Adipose tissue (tissue), 3 donors: ENCODE results near the gene POLRMT. TPM values are rescaled to one million over a fixed set of nuclear protein-coding genes. Genes with fewer than 3 reads are reported as not detected.
"Not testable (repeated sequence)": the region's sequence is repeated elsewhere in the genome, so short reads cannot be mapped to it uniquely, and the experiment has no call there.

Experiments used
- H3K27ac ChIP-seq: one replicate; pipeline ENCODE4 v1.5.1; 2013; ENCODE audit warnings: low read depth, low read length
- WGBS, 3 donors: extraction: QIAGEN DNeasy Blood & Tissue Kit; methylation state at CpG; one replicate each; pipeline ENCODE4 v1.1.7; 2013; 5-methylcytosine and 5-hydroxymethylcytosine counted together
- polyA plus RNA-seq, 3 donors: library from polyadenylated mRNA; stranded (reverse); fragments of 200-250 nt; gene quantifications; one replicate each; pipeline ENCODE4 v1.2.3, GENCODE V29; 2013
- donor health status: healthy with polysubstance abuse.
- donor health status: Bipolar disorder and iron deficiency.
- donor health status: healthy.

Gene POLRMT
- 10 to 100 TPM; 31.0 to 58.5 (median 35.9) TPM for polyA plus RNA-seq

DNA sequence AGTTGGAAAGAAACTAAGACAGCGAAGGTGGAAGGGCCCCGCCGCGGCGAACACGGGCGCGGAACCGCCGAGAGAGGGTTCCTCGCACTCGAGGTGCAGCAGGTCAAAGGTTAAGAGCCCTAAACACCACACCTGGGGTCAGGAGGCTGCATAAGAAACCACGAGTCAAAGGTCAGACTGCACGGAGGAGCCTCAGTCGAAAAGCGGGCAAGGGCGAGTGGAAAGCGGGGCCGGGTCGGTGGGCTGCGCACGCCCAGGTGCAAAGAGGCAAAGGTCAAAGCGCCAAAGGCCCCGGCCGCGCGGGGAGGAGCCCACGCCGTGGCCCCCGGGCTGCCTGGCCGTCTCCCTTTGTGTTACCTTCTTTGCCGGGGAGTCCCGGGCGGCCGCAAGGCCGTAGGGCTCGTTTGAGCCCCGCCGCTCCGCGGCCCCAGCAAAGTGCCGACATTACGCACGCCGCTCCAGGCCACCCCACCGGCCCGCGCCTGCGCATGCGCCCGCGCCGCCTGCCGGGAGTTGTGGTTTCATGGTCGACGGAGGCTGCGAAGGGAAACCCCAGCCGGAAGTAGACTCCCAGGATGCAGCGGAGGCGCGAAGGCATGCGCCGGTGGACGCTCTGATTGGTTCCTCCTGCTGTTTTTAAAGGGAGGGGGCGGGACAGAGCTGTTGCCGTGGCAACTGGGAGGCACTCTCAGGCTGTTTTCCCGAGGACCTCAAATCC is at the start of gene POLRMT:
TSS of gene POLRMT (minus strand) at position 470 of the 718 bp plus-strand sequence. CDS start at position 445, 25 bp downstream.
- H3K27ac ChIP-seq: no peak within 1 kb of the TSS
- 0 to 1% (median 0%) methylated on average over 58 to 67 of the region's 67 CpGs for WGBS, 3 donors

DNA sequence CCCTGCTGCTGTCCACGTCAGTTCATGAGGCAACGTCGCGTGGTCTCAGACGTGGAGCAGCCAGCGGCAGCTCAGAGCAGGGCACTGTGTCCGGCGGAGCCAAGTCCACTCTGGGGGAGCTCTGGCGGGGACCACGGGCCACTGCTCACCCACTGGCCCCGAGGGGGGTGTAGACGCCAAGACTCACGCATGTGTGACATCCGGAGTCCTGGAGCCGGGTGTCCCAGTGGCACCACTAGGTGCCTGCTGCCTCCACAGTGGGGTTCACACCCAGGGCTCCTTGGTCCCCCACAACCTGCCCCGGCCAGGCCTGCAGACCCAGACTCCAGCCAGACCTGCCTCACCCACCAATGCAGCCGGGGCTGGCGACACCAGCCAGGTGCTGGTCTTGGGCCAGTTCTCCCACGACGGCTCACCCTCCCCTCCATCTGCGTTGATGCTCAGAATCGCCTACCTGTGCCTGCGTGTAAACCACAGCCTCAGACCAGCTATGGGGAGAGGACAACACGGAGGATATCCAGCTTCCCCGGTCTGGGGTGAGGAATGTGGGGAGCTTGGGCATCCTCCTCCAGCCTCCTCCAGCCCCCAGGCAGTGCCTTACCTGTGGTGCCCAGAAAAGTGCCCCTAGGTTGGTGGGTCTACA is 49.5 kb upstream of the POLRMT start:
- H3K27ac ChIP-seq: no peak overlapping the region
- 71 to 78% (median 73%) methylated on average over 25 of the region's 25 CpGs for WGBS, 3 donors

GRCh38 chr19:681029-682019 is 48.0 kb upstream of the POLRMT start:
- 49 to 76% (median 57%) methylated on average over 51 to 54 of the region's 54 CpGs for WGBS, 3 donors

GRCh38 chr19:680287-681028 is 47.1 kb upstream of the POLRMT start:
- 1% methylated on average over 41 to 70 of the region's 70 CpGs for WGBS, 3 donors
- no peak overlapping the region for H3K27ac ChIP-seq

More at GRCh38 chr19:681029-682019, 48.0 kb upstream of the POLRMT start:
- H3K27ac ChIP-seq: no peak overlapping the region

DNA sequence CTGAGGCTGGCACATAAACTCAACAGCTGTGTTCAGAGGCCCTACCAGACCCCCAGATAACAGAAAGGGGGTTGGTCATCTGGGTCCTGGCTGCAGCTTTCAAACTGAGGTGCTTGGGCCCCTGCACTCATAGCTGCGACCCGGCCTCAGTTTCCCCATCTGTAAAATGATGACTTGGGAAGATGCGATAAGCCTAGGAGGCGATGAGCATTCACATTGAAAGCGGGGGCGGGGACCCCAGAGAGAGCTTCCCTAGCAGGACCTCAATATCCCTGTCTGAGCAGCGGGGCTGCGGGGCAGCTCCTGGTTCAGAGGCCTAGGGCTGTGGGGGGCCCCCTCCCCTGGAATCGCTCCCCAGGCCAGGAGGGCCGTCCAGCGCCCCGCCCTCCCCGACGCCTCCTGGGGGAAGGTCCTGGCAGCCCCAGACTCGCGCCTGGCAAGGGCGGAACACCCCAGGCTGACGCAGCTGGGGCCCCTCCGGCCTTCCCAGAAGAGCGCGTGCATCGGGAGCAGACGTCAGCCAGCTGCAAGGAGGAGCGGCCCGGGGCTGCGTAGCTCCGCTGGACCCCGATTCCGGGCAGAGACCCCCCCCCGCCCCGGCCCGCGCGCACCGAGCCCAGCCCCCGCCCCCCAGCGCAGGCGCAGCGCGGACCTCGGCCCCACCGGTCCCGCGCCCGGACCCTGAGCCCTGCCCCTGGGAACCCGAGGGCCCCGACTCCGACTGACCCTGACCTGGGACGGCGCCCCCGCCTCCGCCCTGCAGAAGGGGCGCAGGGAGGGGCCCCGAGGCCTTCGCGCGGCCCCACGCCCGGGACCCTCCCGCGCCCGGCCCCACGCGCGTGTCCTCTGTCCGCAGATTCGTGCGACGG is 46.3 kb upstream of the POLRMT start:
- H3K27ac ChIP-seq: peak overlapping the region; percentile 46
- 5 to 9% (median 7%) methylated on average over 43 to 66 of the region's 69 CpGs for WGBS, 3 donors

- H3K27ac ChIP-seq: peak overlapping the region; percentile 46
- WGBS, 3 donors: 88 to 96% (median 94%) methylated on average over 16 of the region's 16 CpGs
Observed at GRCh38 chr19:678791-679388, 45.6 kb upstream of the POLRMT start.

- 48 to 60% (median 51%) methylated on average over 21 to 22 of the region's 22 CpGs for WGBS, 3 donors
- H3K27ac ChIP-seq: no peak overlapping the region
Observed at GRCh38 chr19:677601-678436, 44.5 kb upstream of the POLRMT start.

- 5 to 13% (median 11%) methylated on average over 12 to 15 of the region's 15 CpGs for WGBS, 3 donors
- H3K27ac ChIP-seq: no peak overlapping the region
Observed at GRCh38 chr19:677201-677600, 43.9 kb upstream of the POLRMT start.

- WGBS, 3 donors: 4 to 7% (median 5%) methylated on average over 37 to 60 of the region's 63 CpGs
- H3K27ac ChIP-seq: peak within 1 kb of the TSS; percentile 67
Observed at GRCh38 chr19:676339-677105, 43.2 kb upstream of the POLRMT start, which contains the start of gene FSTL3. TSS of gene FSTL3 (plus strand) at chr19:676392. CDS start at chr19:676424, 32 bp downstream.

DNA sequence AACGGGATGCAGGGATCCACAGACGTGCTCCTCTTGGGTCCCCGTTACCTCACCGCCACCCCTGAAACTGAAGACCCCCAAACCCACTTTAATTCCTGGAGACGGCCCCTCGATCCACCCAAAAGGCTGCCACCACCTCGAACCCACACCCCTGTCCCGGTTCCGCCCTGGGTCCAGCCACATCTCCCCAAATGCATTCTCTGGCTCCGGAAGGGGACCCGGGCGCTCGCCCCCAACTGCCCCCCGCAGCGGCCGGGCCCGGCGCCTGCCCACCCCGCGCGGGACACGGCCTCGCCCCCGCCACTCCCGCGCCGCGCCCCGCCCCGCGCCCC is 42.6 kb upstream of the POLRMT start:
- 7 to 14% (median 8%) methylated on average over 18 to 31 of the region's 31 CpGs for WGBS, 3 donors
- peak overlapping the region; percentile 67 for H3K27ac ChIP-seq

DNA sequence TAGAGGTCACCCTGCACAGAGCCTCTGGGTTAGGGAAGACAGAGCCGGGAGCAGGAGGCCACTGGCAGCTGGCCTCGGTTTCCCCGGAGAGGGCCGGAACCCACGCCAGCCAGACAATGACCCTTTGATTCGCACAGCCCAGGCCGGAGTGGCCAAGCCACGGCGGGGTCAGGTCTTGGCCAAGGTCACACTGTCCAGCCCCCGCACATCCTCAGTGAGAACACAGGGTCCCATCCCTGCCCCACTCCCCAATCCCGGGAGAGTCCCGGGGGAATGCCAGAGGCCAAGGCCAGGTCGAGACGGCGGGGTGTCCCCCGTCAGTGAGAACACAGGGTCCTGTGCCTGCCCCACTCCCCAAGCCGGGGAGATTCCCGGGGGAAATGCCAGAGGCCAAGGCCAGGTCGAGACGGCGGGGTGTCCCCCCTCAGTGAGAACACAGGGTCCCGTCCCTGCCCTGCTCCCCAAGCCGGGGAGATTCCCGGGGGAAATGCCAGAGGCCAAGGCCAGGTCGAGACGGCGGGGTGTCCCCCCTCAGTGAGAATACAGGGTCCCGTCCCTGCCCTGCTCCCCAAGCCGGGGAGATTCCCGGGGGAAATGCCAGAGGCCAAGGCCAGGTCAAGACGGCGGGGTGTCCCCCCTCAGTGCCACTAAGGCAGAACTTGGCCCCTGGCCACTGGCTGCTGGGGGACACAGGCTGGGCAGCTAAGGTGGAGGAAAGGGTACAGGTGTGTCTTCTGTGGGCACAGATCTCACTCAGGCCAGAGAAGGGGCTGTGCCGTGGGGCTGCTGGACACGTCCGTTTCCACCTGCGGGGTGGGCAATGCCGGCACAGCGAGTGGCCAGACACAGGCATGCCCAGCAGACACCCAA is 41.2 kb upstream of the POLRMT start:
- no peak overlapping the region for H3K27ac ChIP-seq
- 30 to 66% (median 58%) methylated on average over 29 to 38 of the region's 38 CpGs for WGBS, 3 donors

- 74 to 79% (median 76%) methylated on average over 9 of the region's 9 CpGs for WGBS, 3 donors
- H3K27ac ChIP-seq: no peak overlapping the region
Observed at GRCh38 chr19:670609-671075, 37.3 kb upstream of the POLRMT start.

GRCh38 chr19:668675-669434 is 35.5 kb upstream of the POLRMT start:
- H3K27ac ChIP-seq: not testable (repeated sequence)
- 57 to 64% (median 59%) methylated on average over 12 of the region's 12 CpGs for WGBS, 3 donors
